ACC112 (cell line): ENCODE data around the gene ADAMTS2.

Experiments used
- H2AFZ ChIP-seq: fragments of 200-600 bp; sonication (generic); one replicate; pipeline ENCODE4 v1.6.0; 2017; ENCODE audit warnings: antibody characterized with exemption, low read length; ENCODE audit not compliant: unreplicated experiment
- H3K27ac ChIP-seq: fragments of 200-600 bp; sonication (generic); 2 replicates; pipeline ENCODE4 v1.5.1; 2014; ENCODE audit warnings: low read depth, mild to moderate bottlenecking, antibody characterized with exemption, low read length, moderate library complexity
- H3K27me3 ChIP-seq: fragments of 200-600 bp; sonication (generic); 2 replicates; pipeline ENCODE4 v1.6.1; 2014; ENCODE audit warnings: mild to moderate bottlenecking, antibody characterized with exemption, low read length, moderate library complexity, mixed read lengths; ENCODE audit not compliant: insufficient read depth
- H3K36me3 ChIP-seq: fragments of 200-600 bp; sonication (generic); 2 replicates; pipeline ENCODE4 v1.6.1; 2016; ENCODE audit warnings: mild to moderate bottlenecking, antibody characterized with exemption, low read length, moderate library complexity, mixed read lengths; ENCODE audit not compliant: insufficient read depth
- H3K4me1 ChIP-seq: fragments of 200-600 bp; sonication (generic); one replicate; pipeline ENCODE4 v1.6.1; 2016; ENCODE audit warnings: low read length, mixed read lengths; ENCODE audit not compliant: insufficient read depth, unreplicated experiment, control insufficient read depth
- H3K4me3 ChIP-seq: fragments of 200-600 bp; sonication (generic); 2 replicates; pipeline ENCODE4 v1.5.1; 2014; ENCODE audit warnings: mild to moderate bottlenecking, low read depth, low read length
- H3K79me2 ChIP-seq: fragments of 200-600 bp; sonication (generic); one replicate; pipeline ENCODE4 v1.6.0; 2016; ENCODE audit warnings: low read length; ENCODE audit not compliant: control insufficient read depth, unreplicated experiment, insufficient read depth

ADAMTS2 gene

GRCh38 chr5:179371121-179371510 lies 25.9 kb upstream of the ADAMTS2 start:
- Histone ChIP-seq H3K27ac (no peak overlapping the region), H2AFZ (no peak overlapping the region), H3K4me1 (no peaks in the 10 kb centered on the region), H3K27me3 (no peaks in the 10 kb centered on the region), H3K36me3 (no peaks in the 10 kb centered on the region), H3K4me3 (no peak overlapping the region), H3K79me2 (no peaks in the 10 kb centered on the region)

- no peak overlapping the region for H3K27ac ChIP-seq
- no peak overlapping the region for H2AFZ ChIP-seq
- H3K27me3 ChIP-seq, result no peaks in the 10 kb centered on the region
- no peaks in the 10 kb centered on the region for H3K4me1 ChIP-seq
- H3K36me3 ChIP-seq, result no peaks in the 10 kb centered on the region
- no peak overlapping the region for H3K4me3 ChIP-seq
- no peaks in the 10 kb centered on the region for H3K79me2 ChIP-seq
Measured at GRCh38 chr5:179370490-179371120, 25.3 kb upstream of the ADAMTS2 start.

GRCh38 chr5:179369530-179369884 lies 24.2 kb upstream of the ADAMTS2 start:
- Histone ChIP-seq H3K4me3 (no peak overlapping the region), H3K36me3 (no peaks in the 10 kb centered on the region), H3K4me1 (no peaks in the 10 kb centered on the region), H3K27ac (no peak overlapping the region), H2AFZ (no peak overlapping the region), H3K79me2 (no peaks in the 10 kb centered on the region), H3K27me3 (no peaks in the 10 kb centered on the region)

GRCh38 chr5:179368806-179369529 lies 23.7 kb upstream of the ADAMTS2 start:
- H3K27ac ChIP-seq, result no peak overlapping the region
- H2AFZ ChIP-seq, result no peak overlapping the region
- H3K79me2 ChIP-seq, result no peaks in the 10 kb centered on the region
- H3K36me3 ChIP-seq, result no peaks in the 10 kb centered on the region
- no peaks in the 10 kb centered on the region for H3K4me1 ChIP-seq
- H3K4me3 ChIP-seq, result no peak overlapping the region
- H3K27me3 ChIP-seq, result no peaks in the 10 kb centered on the region

- no peak overlapping the region for H3K4me3 ChIP-seq
- H2AFZ ChIP-seq, result no peak overlapping the region
- no peaks in the 10 kb centered on the region for H3K27me3 ChIP-seq
- H3K36me3 ChIP-seq, result no peaks in the 10 kb centered on the region
- H3K79me2 ChIP-seq, result no peaks in the 10 kb centered on the region
- H3K4me1 ChIP-seq, result no peaks in the 10 kb centered on the region
- H3K27ac ChIP-seq, result no peak overlapping the region
Measured at GRCh38 chr5:179368126-179368805, 23.0 kb upstream of the ADAMTS2 start.

- Histone ChIP-seq H3K4me3 (no peak overlapping the region), H3K36me3 (no peaks in the 10 kb centered on the region), H2AFZ (no peak overlapping the region), H3K27ac (no peak overlapping the region), H3K79me2 (no peaks in the 10 kb centered on the region), H3K4me1 (no peaks in the 10 kb centered on the region), H3K27me3 (no peaks in the 10 kb centered on the region)
Measured at GRCh38 chr5:179367491-179367890, 22.2 kb upstream of the ADAMTS2 start.

GRCh38 chr5:179362355-179362754 lies 17.1 kb upstream of the ADAMTS2 start:
- H2AFZ ChIP-seq, result no peak overlapping the region
- no peaks in the 10 kb centered on the region for H3K27me3 ChIP-seq
- H3K4me3 ChIP-seq, result no peak overlapping the region
- no peaks in the 10 kb centered on the region for H3K79me2 ChIP-seq
- H3K4me1 ChIP-seq, result peaks cover under 1% of the 10 kb centered on the region
- H3K27ac ChIP-seq, result no peak overlapping the region
- H3K36me3 ChIP-seq, result no peaks in the 10 kb centered on the region

- Histone ChIP-seq H3K36me3 (no peaks in the 10 kb centered on the region), H3K27me3 (no peaks in the 10 kb centered on the region), H3K79me2 (no peaks in the 10 kb centered on the region), H3K4me1 (peaks cover 10% of the 10 kb centered on the region), H3K27ac (no peak overlapping the region), H2AFZ (no peak overlapping the region), H3K4me3 (no peak overlapping the region)
Measured at GRCh38 chr5:179361037-179361603, 15.9 kb upstream of the ADAMTS2 start.

- no peak overlapping the region for H3K4me3 ChIP-seq
- H3K27ac ChIP-seq, result peak overlapping the region; percentile 20
- peaks cover 13% of the 10 kb centered on the region for H3K4me1 ChIP-seq
- no peak overlapping the region for H2AFZ ChIP-seq
- H3K27me3 ChIP-seq, result no peaks in the 10 kb centered on the region
- no peaks in the 10 kb centered on the region for H3K36me3 ChIP-seq
- no peaks in the 10 kb centered on the region for H3K79me2 ChIP-seq
Measured at GRCh38 chr5:179357031-179357430, 11.8 kb upstream of the ADAMTS2 start.

- H2AFZ ChIP-seq, result no peak overlapping the region
- peaks cover 13% of the 10 kb centered on the region for H3K4me1 ChIP-seq
- H3K79me2 ChIP-seq, result no peaks in the 10 kb centered on the region
- H3K27me3 ChIP-seq, result no peaks in the 10 kb centered on the region
- H3K36me3 ChIP-seq, result no peaks in the 10 kb centered on the region
- H3K4me3 ChIP-seq, result no peak overlapping the region
- H3K27ac ChIP-seq, result peak overlapping the region; percentile 36
Measured at GRCh38 chr5:179355976-179356974, 11.0 kb upstream of the ADAMTS2 start.
